Measurements from ENCODE around the gene OR4E2. TPM values are rescaled to one million over a fixed set of nuclear protein-coding genes. Genes with fewer than 3 reads are reported as not detected.

Gene OR4E2
- total RNA-seq, 4 donors from 2014 or later: not detected

Other genes with a start within 250 kb of the OR4E2 start
- gene CHD8, start 197.7 kb upstream of the OR4E2 start, total RNA-seq: 100 to 1,000 TPM in 2 of 4 donors, 10 to 100 TPM in 2; 67.3 to 122 (median 101) TPM
- 10 to 100 TPM; 20.2 to 24.9 (median 21.5) TPM for gene RAB2B, start 176.9 kb upstream of the OR4E2 start, total RNA-seq
- 10 to 100 TPM; 70.1 to 80.5 (median 77.9) TPM for gene TOX4, start 176.6 kb upstream of the OR4E2 start, total RNA-seq
- 100 to 1,000 TPM in 1 of 4 donors, 10 to 100 TPM in 3; 38.9 to 125 (median 44.8) TPM for gene METTL3, start 142.5 kb upstream of the OR4E2 start, total RNA-seq
- 10 to 100 TPM in 1 of 4 donors, 1 to 10 TPM in 3; 3.0 to 15.6 (median 4.4) TPM for gene SALL2, start 127.5 kb upstream of the OR4E2 start, total RNA-seq
- not detected for gene OR10G3, start 73.8 kb upstream of the OR4E2 start, total RNA-seq
- not detected for gene OR10G2, start 18.9 kb upstream of the OR4E2 start, total RNA-seq
- not detected for gene OR4E1, start 20.0 kb downstream of the OR4E2 start, total RNA-seq